ENCODE measurements around the gene KCNMA1.

The KCNMA1 gene

GRCh38 chr10:77164616-77165311 lies 472.8 kb downstream of the KCNMA1 start:
- no peak for DNase-seq

GRCh38 chr10:77163670-77164348 lies 473.8 kb downstream of the KCNMA1 start:
- DNase-seq: no peak

- no peak for DNase-seq
These were observed 474.9 kb downstream of the KCNMA1 start for GRCh38 chr10:77162697-77163096.

GRCh38 chr10:77160679-77161078 lies 476.9 kb downstream of the KCNMA1 start:
- DNase-seq: no peak

GRCh38 chr10:77159538-77160110 lies 478.0 kb downstream of the KCNMA1 start:
- DNase-seq: no peak

GRCh38 chr10:77158666-77159065 lies 478.9 kb downstream of the KCNMA1 start:
- no peak for DNase-seq

- DNase-seq: no peak
These were observed 480.2 kb downstream of the KCNMA1 start for GRCh38 chr10:77157248-77158019.

GRCh38 chr10:77156406-77156879 lies 481.2 kb downstream of the KCNMA1 start:
- no peak for DNase-seq

- no peak for DNase-seq
These were observed 485.4 kb downstream of the KCNMA1 start for GRCh38 chr10:77152256-77152655.

GRCh38 chr10:77151408-77151807 lies 486.2 kb downstream of the KCNMA1 start:
- DNase-seq: no peak

- no peak for DNase-seq
These were observed 487.9 kb downstream of the KCNMA1 start for GRCh38 chr10:77149706-77150105.

- no peak for DNase-seq
These were observed 488.6 kb downstream of the KCNMA1 start for GRCh38 chr10:77149001-77149400.

- no peak for DNase-seq
These were observed 489.7 kb downstream of the KCNMA1 start for GRCh38 chr10:77147871-77148270.

GRCh38 chr10:77146712-77147336 lies 490.8 kb downstream of the KCNMA1 start:
- DNase-seq: no peak

- no peak for DNase-seq
These were observed 493.0 kb downstream of the KCNMA1 start for GRCh38 chr10:77144656-77145055.

GRCh38 chr10:77139252-77140160 lies 498.1 kb downstream of the KCNMA1 start:
- DNase-seq: no peak

GRCh38 chr10:77138541-77138940 lies 499.1 kb downstream of the KCNMA1 start:
- no peak for DNase-seq

GRCh38 chr10:77135555-77135954 lies 502.1 kb downstream of the KCNMA1 start:
- no peak for DNase-seq

GRCh38 chr10:77131214-77131613 lies 506.4 kb downstream of the KCNMA1 start:
- no peak for DNase-seq

GRCh38 chr10:77127243-77127642 lies 510.4 kb downstream of the KCNMA1 start:
- no peak for DNase-seq

- DNase-seq: no peak
These were observed 512.4 kb downstream of the KCNMA1 start for GRCh38 chr10:77125231-77125630.

GRCh38 chr10:77123330-77123729 lies 514.3 kb downstream of the KCNMA1 start:
- DNase-seq: no peak
